GM15510 (cell line): ENCODE results near the gene TAOK1.

Source experiments
- POLR2A ChIP-seq: IDR thresholded peaks from 3 replicates; pipeline ENCODE4 v1.6.1; 2011; ENCODE audit warnings: borderline replicate concordance; ENCODE audit not compliant: insufficient read length; ENCODE audit errors: extremely low read depth

TAOK1 gene

DNA sequence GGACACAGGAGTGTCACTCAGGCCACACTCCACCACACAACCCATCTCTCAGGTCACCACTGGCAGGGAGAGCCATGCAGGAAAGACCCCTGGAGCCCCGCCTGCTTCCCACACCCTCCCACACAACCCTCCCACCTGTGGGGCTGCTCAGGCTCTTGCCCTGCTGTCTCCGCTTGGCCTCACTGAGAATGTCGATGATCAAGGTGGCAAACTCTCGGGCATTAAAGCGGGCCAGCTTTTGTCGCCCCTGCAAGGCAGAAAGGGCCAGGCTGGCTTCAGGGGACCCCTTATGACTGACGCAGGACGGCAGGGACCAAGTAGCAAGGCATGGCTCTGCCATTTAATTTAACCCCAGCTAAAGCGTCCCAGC lies 186.8 kb downstream of the TAOK1 start:
- no peak for TF ChIP-seq POLR2A

- TF ChIP-seq POLR2A: no peak
These were observed 187.4 kb downstream of the TAOK1 start for GRCh38 chr17:29577385-29578211.

DNA sequence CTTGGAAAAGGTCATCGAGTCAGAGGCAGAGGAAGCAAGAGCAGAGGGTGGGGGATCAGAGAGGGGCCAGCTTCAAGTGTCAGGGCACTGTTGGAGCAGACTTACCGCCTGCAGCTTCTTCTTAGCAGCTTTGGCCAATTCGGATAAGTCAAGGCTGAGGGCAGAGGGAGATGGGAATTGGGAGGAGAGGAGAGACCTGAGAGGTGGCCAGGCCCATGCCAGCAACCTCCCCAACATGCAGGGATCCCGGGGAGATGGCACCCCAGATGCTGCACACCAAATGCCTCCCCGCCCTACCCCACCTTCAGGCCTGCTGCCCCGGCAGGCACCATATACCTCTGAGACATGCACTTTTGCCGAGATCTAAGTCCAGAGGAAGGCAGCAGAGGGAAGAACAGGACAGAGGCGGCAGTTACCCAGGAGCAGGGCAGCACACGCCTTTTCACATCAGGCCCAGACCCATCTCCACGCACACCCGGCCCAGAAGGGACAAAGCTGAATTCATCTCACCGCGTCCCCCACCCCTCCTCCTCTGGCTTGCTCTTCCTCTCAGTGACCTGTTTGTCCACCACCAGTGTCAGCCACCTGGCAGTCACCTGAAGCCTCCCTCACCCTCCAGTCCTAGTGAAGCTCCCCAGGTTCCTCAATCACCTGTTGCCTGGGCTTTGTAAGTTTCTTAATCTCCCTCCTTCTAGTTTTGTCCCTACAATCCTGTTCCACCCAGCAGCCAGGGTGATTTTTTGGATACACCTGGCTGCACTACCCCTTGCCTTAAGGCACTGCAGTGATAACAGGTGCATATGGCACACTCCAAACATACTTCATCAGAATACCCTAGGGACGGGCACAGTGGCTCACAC lies 188.7 kb downstream of the TAOK1 start:
- TF ChIP-seq POLR2A: no peak

- TF ChIP-seq POLR2A: no peak
These were observed 190.0 kb downstream of the TAOK1 start for GRCh38 chr17:29579866-29580771.

DNA sequence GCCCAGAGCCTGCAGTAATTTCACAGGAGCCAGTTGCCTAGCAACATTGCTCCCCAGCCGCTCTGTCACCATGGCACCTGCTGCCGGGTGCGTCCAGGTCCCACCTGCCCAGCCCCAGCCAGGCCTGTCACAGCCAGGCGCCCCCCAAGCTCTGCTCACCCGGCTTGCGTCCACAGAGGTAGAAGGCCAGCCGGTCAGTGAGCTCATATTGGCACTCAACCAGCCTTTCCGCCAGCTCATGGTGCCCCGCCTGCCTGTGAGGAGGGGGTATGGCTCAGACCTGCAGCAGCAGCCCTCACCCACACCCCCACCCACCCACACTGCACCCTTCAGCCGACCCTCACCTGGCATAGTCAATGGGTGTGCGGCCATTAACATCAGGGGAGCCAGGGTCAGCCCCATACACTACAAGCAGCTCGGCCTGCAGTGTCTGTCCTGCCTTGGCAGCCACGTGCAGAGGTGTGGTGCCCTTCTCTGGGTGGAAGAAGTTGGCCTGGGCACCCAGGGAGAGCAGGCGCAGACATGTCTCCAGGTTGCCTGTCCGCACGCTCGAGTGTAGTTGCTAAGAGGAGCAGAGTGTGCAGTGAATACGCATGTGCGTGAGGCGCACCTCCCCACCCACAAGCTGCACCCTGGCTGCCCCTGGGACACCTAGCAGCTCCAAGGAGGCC lies 191.6 kb downstream of the TAOK1 start:
- no peak for TF ChIP-seq POLR2A

GRCh38 chr17:29582254-29582765 lies 192.1 kb downstream of the TAOK1 start:
- no peak for TF ChIP-seq POLR2A

DNA sequence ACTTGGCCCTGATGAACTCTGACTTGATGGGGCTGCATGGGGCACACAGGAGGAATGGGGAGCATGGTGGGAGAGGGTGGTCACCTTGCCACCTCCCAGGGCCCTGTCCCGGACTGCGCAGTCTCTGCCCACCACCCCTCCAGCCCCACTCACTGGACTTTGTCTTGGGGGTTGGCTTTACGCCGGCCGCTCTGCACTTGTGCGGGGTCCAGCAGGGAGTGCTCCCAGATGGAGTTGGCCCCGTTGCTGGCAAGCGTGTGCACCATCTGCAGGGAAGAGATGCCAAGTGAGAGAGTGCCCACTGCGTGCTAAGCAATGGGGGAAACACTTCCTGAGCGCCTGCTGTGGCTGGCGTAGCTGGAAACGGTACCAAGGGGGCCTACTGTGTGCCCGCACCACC lies 192.6 kb downstream of the TAOK1 start:
- no peak for TF ChIP-seq POLR2A

GRCh38 chr17:29583324-29584248 lies 193.4 kb downstream of the TAOK1 start:
- TF ChIP-seq POLR2A: no peak

DNA sequence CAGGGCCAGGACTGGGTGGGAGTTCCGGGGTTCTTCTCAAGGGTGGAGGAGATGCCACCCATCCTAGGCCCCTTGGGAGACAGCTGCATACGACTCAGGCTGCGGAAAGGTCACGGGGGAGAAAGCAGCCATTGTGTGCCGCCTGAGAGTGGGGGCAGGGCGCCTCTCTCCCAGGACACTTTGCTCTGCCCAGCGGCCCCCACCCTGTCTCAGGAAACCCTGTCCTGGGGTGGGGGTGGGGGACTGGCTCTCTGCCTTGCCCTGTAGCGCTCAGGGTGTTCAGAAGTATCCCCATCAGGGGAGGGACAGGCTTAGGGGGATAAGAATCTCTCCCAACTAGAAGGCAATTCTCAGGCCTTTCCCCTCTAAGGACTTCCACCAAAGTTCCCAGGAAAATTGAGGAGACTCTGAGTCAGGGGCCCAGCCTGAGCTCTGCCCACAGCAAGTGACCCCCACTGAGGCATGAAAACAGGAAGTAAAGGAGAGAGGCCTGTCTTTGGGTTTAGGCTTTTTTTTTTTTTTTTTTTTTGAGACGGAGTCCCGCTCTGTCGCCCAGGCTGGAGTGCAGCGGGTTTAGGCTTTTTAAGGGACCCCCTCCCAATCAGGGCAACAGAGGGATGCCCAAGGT lies 194.4 kb downstream of the TAOK1 start:
- TF ChIP-seq POLR2A: no peak

DNA sequence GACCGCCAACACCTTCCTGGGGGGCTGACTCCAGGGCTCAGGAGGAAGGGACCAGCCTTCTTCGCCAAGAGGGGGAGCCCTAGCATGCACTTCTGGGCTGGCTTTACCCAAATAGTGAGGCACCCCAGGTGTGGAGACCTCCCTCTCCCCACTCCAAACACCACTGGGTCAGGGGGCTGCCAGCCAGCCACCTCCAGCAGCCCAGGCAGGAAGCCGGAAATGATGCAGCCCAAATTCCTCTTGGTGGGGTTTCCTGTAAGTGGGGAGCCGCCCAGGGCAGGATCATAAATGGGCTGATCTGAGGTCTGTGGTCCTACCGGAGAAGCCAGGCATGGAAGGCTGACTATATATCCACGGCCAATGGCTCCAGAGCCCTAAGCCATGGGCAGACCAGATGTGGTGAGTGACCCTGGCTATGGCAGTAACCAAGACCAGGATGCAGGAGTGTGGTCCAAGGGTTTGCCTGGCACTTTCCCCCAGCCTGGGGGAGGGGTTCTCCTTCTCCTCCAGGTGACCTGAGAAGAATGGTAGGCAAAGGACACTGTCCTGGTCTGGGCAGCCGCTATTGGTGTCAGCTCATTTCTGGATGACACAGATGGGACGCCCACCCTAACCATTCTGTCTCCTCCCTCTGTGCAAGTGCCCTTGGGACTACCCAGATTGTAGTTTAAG lies 195.1 kb downstream of the TAOK1 start:
- no peak for TF ChIP-seq POLR2A

DNA sequence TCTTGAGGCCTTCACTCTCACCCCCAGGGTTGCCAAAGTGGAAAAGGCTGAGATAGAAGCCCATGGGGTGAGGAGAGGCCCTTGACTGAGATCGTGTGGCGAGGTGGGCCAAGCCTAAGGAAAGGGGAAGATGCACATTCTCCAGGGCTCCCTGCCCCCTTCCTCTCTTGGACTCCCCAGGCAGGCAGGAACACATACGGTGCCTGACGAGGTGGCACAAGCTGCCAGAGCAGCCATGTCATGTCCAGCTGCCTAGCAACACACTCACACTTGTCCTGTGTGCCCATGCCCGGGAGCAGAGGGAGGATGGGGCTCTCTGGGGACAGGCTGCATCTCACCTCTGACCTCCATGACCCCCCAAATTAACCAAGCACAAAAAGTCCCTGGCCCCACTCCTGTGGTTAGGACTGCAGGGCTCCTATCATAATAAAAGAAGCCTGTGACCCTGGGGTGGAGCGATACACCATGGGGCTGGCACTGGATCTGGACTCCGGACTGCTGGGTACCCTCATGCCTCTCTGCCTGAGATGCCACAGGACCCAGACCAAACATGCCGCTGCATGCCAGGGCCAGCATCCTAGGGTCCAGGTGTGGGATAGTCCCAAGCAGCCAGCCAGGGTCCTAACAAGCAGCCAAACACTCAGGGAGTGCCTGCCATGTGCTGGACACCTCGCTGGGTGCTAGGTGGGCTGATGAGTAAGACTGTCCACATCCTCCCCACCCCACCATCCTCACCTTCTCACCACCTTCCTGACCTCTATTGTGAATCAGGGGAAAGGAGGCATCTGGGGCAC lies 196.7 kb downstream of the TAOK1 start:
- TF ChIP-seq POLR2A: no peak

DNA sequence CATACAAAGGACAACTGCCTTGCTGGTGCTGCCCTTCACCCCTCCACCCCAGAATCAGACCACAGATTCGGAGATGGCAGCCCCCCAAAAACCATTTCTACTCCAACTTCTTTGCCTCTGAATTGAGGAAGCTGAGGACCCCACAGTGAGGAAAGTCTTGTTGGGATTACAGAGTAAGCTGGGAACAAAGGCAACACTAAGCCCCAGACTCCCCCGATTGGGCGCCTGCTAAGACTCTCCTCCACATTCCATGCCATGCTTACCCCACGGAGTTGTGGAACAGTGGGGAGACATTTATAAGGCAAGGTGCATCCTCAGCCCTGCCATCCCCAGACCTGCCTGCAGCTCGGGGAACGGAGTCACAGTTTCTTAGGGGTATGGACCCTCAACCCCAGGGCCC lies 197.4 kb downstream of the TAOK1 start:
- no peak for TF ChIP-seq POLR2A

DNA sequence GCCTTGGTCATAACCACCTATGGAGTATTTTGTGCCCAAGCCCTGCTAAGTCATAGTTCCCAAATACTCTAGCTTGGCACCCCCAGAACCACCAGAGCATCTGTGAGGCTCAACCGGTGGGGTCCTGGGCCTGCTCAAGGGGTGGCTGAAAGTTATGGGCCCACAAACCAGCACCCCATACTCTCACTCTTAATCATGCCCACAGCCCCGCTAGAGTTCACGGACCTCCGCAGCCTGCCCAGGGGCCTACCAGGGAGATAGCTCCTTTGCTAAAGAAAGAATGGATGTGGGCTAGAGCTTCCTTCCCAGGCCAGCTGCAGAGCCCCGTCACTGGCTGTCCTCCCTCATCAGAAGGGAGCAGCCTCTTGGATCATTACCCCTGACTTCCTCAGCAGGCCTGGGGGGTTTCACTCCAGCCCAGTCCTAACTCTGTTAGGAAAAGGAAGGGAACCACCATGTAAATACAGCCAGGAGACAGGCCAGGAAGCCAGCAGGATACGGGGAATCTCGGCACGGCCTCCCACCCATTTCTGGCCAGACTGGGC lies 197.9 kb downstream of the TAOK1 start:
- no peak for TF ChIP-seq POLR2A
